Activated T-helper 9 cell treated with anti-CD3 and anti-CD28 coated beads, Interleukin-2, amount 50 U/mL, for 16 hours (primary cell): Measurements from ENCODE around the gene IKBKE.
"Not testable (repeated sequence)": the region's sequence is repeated elsewhere in the genome, so short reads cannot be mapped to it uniquely, and the experiment has no call there.

ENCODE experiments used
- DNase-seq: peaks from one replicate; pipeline ENCODE4 v3.0.0-alpha.2; 2020; ENCODE audit warnings: low read depth

Gene IKBKE

GRCh38 chr1:206476058-206476457 lies 5.8 kb downstream of the IKBKE start:
- DNase-seq: no peak

DNA sequence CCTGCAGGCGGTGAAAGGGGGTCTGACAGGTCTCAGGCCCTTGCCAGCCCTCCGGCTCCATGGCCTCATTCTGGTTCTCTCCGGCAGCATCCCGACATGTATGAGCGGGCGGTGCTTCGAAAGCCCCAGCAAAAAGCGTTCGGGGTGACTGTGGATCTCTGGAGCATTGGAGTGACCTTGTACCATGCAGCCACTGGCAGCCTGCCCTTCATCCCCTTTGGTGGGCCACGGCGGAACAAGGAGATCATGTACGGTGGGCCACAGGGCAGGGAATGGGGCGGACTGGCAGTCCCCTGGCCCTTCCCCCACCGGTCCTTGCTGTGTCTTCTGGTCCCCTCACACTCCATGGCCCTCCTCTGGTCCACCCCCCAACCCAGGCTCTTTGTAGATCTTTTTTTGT lies 6.3 kb downstream of the IKBKE start:
- DNase-seq: no peak

GRCh38 chr1:206477110-206477509 lies 6.8 kb downstream of the IKBKE start:
- no peak for DNase-seq

- DNase-seq: no peak
Measured at GRCh38 chr1:206477581-206478380, 7.5 kb downstream of the IKBKE start.

GRCh38 chr1:206478746-206479145 lies 8.5 kb downstream of the IKBKE start:
- DNase-seq: no peak

- DNase-seq: peak; percentile 49
Measured at GRCh38 chr1:206479183-206480125, 9.2 kb downstream of the IKBKE start.

- DNase-seq: no peak
Measured at GRCh38 chr1:206480211-206480610, 9.9 kb downstream of the IKBKE start.

DNA sequence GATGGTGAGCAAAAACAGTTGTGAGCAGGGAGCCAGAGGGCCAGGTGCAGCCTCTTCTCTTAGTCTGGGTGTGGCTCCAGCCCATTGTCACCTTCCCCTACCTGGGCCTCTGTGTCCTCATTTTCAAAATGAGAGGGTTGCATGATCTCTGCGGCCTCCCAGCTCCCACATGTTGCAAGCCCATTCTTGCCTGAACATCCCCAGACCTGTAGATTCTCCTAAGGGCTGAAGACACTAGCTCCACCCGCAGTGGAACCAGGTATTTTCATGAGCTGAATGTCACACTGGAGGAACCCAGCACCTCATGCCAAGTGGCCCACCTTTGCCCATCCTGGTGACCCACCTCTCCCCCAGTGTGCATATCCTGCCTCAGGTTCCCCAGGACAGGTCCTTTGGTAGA lies 12.3 kb downstream of the IKBKE start:
- DNase-seq: no peak

DNA sequence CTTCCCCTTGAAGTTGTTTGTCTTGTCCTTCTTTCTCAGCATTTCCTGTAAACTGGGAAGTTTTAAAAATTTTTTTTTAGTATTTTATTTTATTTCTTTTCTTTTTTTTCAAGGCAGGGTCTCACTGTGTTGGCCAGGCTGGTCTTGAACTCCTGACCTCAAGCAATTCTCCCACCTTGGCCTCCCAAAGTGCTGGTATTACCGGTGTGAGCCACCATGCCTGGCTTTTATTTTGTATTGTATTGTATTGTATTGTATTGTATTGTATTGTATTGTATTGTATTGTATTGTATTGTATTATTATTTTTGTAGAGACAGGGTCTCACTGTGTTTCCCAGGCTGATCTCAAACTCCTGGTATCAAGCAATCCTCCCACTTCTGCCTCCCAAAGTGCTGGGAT lies 13.6 kb downstream of the IKBKE start:
- not testable (repeated sequence) for DNase-seq

- no peak for DNase-seq
Measured at GRCh38 chr1:206484901-206485300, 14.6 kb downstream of the IKBKE start.

- no peak for DNase-seq
Measured at GRCh38 chr1:206486995-206487788, 16.9 kb downstream of the IKBKE start.

GRCh38 chr1:206487970-206488369 lies 17.7 kb downstream of the IKBKE start:
- DNase-seq: no peak

GRCh38 chr1:206488466-206488865 lies 18.2 kb downstream of the IKBKE start:
- DNase-seq: no peak

DNA sequence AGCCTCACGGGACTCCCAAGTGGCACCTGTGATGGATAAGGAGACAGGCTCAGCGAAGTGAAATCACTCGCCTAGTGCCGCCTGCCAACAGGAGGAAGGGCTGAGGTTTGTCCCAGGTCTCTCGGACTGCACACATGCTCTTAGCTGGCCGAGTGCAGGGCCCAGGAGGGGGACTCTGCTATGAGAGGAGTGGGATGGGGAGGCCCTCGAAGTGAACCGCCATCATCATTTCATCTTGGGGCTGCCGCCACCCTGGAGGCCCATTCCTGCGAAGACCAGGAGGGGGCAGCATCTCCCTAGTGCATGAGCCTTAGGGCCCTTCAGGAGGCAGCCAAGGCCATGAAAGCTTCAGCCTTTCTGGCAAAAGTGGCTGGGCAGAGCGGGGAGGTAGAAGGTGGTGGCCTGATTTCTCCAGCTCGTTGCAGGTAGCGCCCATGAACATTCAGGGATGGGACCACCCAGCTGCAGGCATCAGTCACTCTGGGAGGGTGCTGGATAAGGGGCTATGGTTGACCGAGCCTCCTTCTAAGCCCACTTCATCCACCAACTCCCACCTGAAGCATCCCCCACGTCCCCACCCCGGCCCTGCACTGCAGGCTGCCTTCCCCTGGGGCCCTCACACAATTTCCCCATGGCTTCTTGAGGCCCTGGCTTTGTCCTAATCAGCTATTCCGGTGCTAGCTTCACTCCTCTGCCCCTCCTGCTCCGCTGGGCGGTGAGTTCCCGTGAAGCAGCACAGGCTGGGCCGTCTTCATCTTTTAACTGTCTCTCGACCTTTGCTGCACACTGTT lies 19.9 kb downstream of the IKBKE start:
- DNase-seq: peak; percentile 60

DNA sequence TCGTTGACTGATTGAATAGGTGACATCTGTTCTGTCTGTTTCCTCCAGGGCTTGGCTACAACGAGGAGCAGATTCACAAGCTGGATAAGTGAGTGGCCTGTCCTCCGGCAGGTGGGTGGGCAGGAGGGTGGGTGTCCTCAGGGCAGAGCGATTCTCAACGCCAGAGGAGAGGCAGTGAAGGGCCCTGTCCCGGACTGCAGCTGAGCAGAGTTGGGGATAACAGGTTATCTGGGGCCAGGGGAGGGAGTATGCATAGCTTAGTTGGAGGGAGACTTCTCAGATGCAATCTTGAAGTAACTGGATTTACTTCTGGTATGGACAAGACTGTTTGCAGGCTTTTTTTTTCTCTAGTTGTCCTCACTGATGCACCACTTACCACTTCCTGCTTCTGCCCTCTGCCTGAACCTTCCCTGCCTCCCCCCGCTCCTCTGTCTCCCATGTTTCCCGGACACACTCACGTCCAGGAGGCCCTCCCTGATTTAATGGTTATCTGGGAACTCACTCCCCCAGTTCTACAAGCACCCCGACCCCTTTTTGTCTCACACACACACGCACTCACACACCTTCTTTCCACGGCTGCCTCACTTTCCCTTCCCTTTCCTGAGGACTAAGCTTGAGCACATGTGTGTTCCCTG lies 20.6 kb downstream of the IKBKE start:
- no peak for DNase-seq

GRCh38 chr1:206491616-206492015 lies 21.3 kb downstream of the IKBKE start:
- DNase-seq: no peak

DNA sequence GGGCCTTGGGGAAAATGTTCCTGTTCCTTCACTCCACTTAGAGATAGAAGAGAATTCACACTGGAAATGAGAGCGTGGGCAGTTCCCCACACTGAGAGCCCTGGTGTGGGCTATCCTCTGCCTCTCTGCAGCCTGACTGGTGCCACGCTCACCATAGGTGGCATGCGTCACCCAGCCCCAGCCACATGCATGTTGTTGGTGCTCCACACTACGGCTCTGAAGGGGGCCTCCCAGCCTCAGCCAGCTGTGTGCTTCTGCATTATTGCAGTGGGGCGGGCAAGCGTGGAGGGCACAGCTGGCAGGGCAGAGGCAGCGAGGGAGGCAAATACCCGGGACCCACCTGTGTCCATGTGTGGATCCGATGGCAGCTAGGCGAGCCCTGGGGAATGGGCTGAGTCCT lies 22.3 kb downstream of the IKBKE start:
- no peak for DNase-seq

DNA sequence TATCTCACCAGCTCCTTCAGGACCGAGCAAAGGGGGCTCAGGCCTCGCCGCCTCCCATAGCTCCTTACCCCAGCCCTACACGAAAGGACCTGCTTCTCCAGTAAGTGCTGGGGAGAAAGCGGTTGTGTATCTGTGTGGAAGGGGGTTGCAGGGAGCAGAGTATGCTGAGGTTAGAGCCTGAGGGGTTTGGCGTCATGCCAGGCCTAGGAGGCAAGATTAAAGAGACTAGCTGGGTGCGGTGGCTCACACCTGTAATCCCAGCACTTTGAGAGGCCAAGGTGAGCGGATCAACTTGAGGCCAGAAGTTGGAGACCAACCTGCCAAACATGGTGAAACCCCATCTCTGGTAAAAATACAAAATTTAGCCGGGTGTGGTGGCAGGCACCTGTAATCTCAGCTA lies 23.0 kb downstream of the IKBKE start:
- no peak for DNase-seq

- DNase-seq: no peak
Measured at GRCh38 chr1:206495011-206495461, 24.8 kb downstream of the IKBKE start.

GRCh38 chr1:206495493-206496046 lies 25.3 kb downstream of the IKBKE start:
- DNase-seq: no peak
